ENCODE data around the gene IGSF21.
"Not testable (repeated sequence)": the region's sequence is repeated elsewhere in the genome, so short reads cannot be mapped to it uniquely, and the experiment has no call there.

IGSF21 gene

DNA sequence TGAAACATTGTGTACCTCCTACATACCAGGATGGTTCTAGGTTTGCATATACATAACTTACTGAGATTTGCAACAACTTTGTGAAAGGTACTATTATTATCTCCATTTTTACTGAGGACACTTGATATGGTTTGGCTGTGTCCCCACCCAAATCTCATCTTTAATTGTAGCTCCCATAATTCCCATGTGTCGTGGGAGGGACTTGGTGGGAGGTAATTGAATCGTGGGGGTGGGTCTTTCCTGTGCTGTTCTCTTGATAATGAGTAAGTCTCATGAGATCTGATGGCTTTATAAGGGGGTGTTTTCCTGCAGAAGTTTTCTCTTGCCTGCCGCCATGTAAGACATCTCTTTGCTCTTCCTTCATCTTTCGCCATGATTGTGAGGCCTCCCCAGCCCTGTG lies 40.1 kb downstream of the IGSF21 start:
- no peak for DNase-seq

DNA sequence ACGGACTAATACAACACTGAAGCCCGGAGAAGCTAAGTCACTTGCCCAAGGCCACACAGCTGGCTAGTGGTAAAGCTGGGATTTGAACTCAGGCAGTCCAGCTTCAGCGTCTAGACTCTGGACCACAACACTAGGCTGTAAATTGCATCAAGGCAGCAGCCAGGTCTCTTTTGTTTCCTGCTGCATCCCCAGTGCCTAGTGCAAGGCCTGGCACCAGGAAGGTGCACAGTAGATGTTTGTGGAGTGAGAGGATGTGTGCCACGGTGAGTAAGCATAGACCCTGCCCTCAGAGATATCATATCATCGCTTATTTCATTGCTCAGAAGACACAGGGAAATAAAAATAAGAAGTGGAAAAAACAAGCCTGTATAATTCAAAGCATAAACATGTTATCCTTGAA lies 40.9 kb downstream of the IGSF21 start:
- no peak for DNase-seq

DNA sequence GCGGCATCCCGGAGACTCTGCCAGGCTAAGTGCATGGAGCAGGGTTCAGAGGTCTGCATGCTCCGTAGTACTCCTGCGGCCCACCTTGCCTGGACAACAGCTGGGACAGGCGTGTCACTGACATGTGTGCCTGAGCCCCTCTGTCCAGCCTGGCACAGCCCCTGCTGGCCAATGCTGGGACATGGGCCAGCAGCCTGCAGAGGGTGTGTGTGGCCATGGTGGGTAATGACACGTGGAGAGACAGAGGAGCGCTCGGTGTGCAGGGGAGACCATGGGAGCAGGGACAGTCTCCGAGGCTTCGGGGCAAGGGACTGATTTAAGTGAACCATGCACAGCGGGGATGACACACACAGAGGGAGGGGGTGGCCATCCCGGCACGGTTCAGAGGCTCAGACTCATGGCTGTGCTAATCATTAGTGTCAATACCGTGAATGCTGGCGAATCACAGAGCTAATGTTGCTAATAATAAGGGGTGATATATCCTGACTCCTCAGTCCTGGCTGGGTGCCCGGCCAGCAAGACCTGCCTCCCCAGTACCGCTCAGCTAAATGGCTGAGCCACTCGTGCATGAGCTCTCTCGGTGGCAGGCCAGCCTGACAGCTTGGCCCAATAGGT lies 41.5 kb downstream of the IGSF21 start:
- no peak for DNase-seq

DNA sequence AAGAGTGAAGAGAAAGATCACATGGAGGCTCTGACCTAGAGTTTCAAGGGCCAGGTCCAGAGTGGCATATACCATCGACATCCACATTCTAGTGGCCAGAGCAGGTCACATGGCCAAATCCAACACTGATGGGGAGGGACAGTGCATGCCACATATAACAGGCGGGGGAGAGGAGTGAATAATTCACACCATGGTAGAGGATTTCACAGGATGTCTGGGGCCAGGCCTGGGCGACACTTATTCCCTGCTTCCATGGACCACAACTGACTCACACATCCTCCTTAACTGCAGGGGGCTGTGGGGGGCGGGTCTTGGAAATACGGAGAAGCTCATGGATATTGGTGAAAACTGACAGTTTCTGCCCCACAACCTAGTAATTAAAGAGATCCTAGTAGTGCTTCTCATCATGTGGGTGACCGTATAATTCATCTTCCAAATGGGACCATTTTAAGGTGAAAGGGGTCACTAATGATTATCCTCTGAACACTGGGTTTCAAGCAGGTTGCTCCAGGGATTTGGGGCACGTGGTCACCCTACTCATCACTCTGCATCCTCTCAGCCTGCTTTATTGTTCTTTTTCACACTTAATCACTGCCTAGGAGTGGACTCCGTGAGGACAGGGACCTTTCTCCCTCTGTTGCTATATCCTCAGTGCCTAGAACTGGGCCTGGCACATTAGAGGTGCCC lies 44.0 kb downstream of the IGSF21 start:
- no peak for DNase-seq

DNA sequence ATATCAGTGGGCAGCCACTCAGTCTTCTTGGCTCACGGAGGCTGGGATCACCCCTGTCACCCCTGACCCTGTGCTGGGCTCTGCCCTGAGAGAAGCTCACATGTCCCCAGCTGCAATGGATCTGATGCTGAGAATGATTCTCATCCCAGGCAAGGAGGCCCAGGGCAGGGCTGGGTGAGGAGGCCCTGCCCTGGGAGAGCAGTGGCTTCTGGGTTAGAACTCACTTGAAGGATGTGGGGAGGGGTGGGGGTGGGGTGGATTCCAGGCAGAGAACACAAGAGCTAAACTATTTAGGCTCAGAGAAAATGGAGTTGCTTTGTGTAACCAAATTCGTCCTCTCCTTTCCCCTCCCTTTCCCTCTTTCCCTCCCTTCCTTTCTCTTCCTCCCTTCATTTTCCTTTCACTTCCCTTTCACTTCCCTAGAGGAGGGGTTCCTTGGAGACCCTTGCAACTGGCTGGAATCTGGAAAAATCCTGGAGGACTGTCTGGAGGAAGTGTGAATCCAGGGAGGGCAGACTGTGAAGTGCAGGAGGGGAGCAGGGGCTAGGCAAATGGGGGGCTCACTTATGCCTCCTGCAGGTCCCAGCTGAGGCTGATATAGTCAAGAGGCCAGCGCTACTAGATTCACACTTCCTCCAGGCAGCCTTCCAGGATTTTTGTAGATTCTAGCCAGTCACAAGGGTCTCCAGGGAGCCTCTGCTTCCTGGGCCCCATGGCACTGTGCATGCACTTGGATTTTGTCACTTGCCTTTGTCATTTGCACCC lies 47.0 kb downstream of the IGSF21 start:
- no peak for DNase-seq

DNA sequence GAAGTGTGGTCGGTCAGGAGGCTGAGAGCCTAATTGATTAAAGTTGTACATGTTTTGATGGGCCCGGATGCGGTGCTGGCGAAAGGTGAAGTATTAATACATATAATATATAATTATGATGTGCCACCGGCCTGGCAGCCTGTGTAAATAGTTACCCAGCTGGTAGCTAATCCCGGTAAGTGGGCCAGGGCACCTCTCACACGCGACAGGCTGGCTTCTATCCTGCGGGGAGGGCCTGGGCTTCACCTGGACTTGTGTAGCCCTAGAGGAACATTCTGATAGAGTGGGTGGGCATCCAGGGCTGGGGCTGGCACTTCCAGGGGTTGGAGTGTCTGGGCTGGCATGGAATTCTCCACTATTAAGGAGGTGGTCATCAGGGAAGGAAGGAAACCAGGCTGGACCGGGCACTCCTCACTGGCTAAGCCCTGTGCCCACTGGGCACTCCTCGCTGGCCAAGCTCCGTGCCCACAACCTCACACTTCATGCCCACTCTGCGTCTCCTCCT lies 48.3 kb downstream of the IGSF21 start:
- peak; percentile 36 for DNase-seq

DNA sequence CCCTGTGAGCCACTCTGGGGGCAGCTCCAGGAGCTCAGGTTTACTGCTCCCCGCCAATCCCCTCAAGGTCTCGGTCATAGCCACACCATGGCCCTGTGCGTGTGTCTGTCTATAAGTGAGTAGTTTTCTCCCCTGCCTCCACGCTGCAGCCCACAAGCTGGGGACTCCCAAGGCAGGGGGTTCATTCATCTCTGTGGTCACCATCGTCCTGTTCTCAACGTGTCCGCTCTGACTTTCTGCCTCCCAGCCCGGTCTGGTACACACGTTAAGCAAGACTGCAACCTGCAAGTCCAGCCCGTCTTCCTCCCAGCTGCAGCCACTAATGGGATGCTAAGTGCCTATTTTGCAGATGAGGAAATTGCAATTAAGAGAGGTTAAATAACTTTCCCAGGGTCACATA lies 49.8 kb downstream of the IGSF21 start:
- DNase-seq: no peak

DNA sequence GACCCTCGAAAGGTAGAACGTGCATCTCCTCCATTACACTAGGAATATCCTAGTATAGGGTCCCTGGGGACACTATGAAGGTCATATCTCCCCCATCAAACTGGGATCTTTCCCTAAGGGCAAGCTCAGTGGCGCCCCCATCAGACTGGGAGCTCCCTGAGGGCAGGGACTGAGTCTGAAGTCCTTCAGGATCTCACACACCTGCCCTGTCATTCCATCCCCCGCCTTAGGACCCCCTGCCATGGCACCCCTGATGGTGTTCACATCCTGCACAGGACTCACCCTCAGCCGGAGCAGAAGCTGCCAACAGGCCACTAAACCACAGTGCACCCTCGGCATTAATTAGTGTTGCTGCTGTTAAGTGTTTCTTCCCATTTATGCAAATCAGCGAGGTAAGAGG lies 50.4 kb downstream of the IGSF21 start:
- no peak for DNase-seq

DNA sequence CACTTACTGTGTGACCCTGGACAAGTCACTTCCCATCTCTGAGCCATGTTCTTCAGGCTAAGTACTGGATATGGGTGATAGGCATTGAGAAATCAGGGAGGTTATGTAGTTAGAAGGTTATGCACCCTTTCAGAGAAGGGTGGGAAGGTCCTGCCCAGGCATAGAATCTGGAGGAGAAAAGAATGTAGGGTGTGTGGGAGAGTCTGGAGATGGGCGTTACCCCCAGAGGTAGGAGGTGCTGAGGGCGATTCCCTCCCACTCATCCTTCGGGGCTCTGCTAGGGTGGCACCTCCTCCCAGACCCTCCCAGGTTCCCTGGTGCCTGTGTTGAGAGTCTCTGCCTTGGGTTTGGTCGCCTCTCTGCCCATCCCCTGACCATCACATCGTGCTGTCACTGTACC lies 51.1 kb downstream of the IGSF21 start:
- no peak for DNase-seq

DNA sequence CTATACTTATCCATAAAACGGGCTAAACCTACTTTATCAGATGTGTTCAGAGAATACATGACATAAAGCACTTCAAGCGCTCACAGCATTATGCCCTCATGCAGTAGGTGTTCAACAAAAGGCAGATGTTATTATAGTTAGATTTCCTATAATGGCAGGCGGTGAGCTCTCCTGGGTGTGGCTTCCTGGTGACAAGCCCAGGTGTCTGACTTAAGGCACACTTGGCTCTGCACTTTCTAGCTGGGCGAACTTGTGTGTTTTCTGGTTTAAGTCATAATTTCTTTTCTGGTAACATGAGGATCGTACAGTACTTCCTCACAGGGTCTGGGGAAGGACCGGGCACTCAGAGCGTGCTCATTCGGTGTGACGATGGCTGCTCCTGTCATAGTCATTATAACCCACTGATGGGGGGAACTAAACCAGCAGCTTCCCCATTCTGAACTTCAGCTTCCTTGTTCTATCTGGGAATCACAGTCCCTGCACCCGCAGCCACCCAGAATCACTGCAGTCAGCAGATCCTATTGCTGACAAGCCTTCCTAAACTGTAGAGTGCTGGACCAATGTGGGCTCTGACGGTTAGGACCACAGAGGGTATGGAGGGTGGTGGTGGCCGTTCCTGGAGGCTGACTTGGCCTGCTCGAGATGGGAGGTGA lies 52.8 kb downstream of the IGSF21 start:
- no peak for DNase-seq

DNA sequence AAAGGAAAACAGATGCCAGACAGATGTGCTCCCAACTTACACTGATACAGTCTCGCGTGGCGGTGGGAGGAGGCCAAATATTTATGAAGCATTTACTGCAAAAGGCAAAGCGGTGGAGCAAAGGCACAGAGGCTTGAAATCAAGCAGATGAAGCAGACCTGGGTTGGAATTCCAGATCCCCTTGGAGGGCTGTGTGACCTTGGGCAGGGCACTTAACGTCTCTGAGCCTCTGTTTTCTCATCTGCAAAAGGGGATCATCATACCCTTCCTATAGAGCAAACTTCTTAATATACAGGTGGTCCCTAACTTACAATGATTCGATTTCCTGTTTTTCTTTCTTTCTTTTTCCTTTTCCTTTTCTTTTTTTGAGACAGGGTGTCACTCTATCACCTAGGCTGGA lies 54.1 kb downstream of the IGSF21 start:
- DNase-seq: no peak

DNA sequence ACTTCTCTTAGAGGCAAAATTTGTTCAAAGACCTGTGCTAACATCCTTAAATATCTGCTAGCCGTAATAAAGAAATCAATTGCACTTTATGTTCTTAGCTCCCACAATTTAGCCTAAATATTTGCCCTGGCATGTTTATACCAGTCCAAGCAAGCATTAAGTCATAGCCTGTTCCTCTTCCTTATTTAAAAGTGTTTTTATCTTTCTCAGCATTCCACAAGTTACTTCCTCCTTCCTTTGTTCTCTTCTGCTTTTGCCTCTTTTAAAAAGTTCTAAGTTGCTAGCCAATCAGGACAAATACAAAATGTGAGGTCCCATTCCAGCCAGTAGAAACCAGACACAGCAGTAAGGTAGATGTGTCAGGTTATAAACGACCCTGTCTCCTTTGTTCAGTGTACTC lies 58.0 kb downstream of the IGSF21 start:
- not testable (repeated sequence) for DNase-seq

DNA sequence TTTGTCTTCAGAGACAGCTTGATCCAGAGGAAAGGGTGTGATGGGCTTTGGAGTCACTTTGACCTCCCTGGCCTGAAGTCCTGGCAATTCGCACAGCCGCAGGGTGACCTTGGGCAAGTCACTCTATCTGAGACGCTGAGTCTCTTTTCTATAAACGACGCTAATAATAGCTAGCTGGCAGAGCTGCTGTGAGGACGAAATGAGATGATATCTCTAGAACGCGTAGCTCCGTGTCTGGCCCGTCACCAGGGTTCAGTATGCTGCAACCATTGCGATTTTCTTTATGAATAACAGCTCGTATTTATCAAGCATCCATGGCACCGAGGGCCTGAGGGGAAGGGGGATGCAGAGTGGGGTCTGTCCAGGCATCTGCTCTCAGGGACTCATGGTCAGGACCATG lies 58.7 kb downstream of the IGSF21 start:
- no peak for DNase-seq

DNA sequence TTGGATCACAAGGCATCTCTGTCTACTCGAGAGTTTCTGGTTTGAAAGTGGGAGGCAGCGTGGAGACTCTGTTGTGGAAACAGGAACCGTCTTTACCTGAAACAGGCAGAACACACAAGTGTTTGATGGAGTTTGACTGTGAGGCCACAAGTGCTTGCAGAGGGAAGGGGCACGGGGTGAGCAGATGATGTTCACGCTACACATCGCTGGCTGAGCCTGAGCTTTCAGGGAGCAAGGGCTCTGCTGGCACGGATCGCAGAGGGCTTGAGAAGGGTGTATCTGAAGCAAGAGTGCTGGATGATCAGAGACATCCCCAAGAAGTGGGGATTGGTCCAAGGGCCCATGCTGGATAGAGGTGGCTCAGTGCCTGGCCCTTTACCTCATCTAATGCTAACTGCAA lies 59.3 kb downstream of the IGSF21 start:
- no peak for DNase-seq

DNA sequence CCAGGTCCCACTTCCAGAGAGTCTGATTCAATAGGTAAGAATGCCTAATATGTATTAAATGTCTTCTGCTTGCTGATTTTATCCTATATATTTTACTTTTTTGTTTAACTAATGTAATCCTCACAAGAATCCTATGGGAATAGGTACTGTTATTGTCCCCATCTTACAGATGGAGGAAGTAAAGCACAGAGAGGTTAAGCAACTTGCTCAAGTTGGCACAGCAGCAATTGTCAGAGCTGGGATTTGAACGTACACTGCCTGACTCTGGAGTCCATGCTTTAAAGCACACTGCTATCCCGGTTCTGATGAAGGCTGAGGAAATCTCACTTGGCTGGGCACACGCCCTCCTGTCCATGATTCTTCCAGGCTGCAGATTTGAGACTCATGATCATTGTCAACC lies 62.8 kb downstream of the IGSF21 start:
- no peak for DNase-seq

DNA sequence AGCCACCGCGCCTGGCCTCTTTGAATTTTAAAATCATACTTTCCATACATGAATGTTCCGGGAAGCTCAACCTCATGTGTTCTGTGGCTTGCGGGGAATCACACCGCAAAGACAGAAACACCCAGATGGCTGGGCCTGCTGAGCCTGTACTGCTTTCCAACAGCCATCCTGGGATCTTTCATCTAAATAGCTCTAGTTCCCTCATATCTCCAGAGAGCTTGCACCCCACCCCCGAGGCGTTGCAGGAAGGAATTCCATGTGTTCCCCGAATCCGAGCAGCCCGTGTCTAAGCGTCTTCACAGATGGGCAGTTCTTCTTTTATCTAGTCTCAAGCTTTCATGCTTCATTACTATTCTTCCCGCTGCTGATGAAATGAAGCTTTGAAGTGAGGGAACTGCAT lies 66.4 kb downstream of the IGSF21 start:
- no peak for DNase-seq

DNA sequence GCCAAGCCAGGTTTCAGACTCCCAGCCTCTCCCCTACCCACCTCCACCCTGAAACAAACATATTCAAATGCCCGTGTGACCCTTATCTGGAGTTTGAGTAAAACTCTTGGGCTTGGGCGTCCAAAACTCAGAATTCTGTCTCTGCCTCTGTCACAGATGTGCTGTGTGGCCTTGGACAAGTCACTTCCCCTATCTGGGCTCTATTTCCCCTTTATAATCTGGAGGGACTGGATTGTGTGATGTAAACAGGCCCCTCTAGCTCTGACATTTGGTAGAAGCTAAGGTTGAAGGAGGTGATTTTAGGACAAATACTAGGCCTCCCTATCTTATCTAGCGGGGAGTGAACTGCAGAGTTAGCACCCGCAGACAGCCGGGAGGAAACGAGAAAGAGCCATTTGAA lies 67.5 kb downstream of the IGSF21 start:
- no peak for DNase-seq

DNA sequence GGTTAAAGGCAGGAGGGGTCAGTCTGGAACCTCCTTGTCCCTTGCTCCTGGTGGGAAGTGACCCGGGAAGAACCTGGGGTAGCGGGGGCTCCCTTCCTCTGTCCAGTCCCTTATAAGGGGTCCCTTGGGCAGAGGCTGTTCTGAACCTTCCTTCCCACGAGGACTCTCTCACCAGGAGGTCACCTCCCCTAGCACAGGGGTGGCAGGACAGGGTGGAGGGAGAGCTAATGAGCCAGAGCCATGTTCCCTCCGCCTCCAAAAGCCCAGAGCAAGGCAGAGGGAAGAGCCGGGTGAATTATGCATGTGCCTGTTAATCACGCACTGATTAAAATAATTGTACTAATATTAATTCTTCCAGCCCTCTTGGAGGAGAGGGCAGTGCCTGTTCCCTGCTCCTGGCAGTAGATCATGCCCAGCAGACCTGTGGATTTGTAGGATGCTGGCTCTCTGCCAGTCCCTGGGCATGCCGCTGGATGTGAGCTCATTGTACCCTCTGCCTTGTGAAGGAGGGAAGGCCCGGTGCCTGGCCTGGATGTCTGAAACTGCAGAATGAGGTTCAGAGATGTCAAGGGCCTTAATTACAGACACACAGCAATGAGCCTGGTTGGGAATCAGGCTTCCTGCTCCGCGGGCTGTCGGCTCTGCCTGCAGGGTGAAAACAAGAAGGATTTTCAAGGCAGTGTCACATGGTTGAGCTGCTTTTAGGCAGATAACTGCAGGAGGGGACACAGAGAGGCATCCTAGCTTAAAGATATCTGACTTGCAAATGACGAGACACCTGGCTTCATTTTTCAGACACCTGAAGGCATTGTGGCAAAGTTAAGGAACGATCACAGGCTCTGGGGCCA lies 68.2 kb downstream of the IGSF21 start:
- peak; percentile 22 for DNase-seq

DNA sequence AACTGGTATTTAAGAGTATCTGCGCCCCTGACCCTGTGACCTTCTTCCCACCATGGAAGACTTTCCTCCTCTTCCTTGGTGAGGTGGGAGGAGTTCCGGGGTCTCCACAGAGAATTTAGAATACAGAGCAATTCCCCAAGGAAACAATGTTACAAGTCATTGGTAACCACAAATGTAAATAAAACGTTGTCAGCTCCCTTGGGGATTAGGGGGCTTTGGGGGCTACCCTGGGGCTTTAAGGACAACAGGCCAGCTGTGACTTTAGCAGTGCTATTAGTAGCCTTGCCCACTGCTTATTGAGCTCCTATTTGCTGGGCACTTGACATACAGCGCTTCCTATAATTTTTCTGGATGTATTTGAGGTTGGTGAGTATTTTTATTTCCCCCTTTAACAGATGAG lies 69.0 kb downstream of the IGSF21 start:
- no peak for DNase-seq

DNA sequence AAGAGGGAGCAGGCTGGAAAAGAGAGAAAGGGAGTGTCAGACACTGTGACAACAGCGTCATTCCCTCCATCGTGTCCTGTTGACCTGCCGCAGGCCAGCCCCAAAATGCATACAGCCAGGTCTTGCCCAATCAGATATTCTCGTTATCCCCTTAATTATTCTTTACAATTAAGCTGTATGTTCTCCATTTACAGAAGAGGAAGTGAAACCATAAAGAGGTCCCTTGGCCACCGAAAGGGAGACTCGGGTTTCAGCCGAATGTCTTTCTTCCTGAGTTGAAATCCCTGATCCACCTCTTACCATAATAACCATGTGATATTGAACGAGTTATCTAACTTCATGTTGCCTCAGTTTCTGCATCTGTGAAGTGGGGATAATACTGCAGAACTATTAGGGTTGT lies 70.5 kb downstream of the IGSF21 start:
- no peak for DNase-seq

DNA sequence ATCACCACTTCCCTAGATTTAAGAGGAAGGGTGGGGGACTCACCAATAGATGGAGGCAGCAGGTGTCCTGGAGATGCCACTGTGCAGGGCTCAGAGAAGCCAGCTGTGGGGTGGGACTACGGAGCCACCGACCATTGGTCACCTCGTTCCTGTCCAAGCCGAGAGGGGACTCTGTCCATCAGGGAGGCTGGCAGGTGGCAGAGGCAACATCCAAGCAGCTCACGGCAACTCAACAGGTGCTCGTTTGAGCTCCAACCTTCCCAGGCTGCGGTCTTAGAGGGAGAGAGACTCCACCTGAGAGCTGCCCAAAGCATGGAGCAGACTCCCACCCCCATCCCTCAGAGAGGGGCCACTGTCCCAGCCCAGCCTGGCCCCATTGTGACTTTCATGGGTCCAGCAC lies 71.4 kb downstream of the IGSF21 start:
- DNase-seq: no peak

DNA sequence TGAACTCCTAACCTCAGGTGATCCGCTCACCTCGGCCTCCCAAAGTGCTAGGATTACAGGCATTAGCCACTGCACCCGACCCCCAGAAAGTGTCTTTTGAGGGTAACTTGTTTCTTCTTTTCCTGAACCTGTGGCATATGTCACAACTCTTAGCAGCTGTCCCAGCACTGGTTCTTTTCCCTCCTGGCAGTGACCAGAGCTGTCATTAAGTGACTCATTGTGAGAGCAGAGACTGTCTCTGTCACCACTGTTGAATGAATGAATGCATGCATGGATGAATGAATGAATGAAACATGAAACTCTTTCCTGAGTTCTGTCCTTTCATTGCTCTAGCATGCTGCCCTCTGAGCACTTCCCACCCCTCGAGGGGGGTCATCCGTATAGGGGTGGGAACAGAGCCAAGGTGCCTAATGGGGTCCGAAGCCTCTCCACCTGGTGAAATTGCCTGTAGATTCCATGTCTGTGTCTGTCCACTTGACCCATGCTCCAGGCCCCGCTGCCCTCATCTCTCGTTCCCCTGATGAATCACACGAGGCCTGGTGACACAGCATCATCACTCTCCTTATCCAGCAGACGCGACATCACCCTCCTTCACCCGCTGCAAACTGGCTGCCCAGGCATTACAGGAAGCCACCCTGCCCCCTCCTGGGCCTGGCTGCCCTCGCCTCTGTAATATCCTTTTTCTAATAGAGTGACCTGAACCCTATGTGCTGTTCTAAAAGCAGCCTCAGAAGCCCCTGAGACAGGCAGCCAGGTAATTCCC lies 75.0 kb downstream of the IGSF21 start:
- peak; percentile 40 for DNase-seq
